ENCODE results near the gene PRKCH.

The PRKCH gene

GRCh38 chr14:61321385-61322010 is at the start of gene PRKCH:
TSS of gene PRKCH (plus strand) at chr14:61321579. CDS start at chr14:61322102, 523 bp downstream.
- peak; percentile 60 to 74 for DNase-seq

GRCh38 chr14:61277232-61277631 is 44.1 kb upstream of the PRKCH start:
- no peak for DNase-seq

- DNase-seq, result no peak
Observed at GRCh38 chr14:61277784-61278183, 43.6 kb upstream of the PRKCH start.

- no peak for DNase-seq
Observed at GRCh38 chr14:61279082-61279481, 42.3 kb upstream of the PRKCH start.

- DNase-seq, result no peak
Observed at GRCh38 chr14:61280092-61280525, 41.3 kb upstream of the PRKCH start.

- peak in 1 of 2 donors; percentile 37 for DNase-seq
Observed at GRCh38 chr14:61280526-61281185, 40.7 kb upstream of the PRKCH start.

- no peak for DNase-seq
Observed at GRCh38 chr14:61281186-61281947, 40.0 kb upstream of the PRKCH start, which contains the start of gene TMEM30B. TSS of gene TMEM30B (minus strand) at chr14:61281338. CDS start at chr14:61281147, 191 bp downstream.

GRCh38 chr14:61281948-61282275 is 39.5 kb upstream of the PRKCH start:
- no peak for DNase-seq

GRCh38 chr14:61282746-61283145 is 38.6 kb upstream of the PRKCH start:
- no peak for DNase-seq

- DNase-seq, result no peak
Observed at GRCh38 chr14:61284001-61284400, 37.4 kb upstream of the PRKCH start.

GRCh38 chr14:61285364-61285763 is 36.0 kb upstream of the PRKCH start:
- no peak for DNase-seq

GRCh38 chr14:61287196-61287595 is 34.2 kb upstream of the PRKCH start:
- no peak for DNase-seq

- no peak for DNase-seq
Observed at GRCh38 chr14:61288228-61288627, 33.2 kb upstream of the PRKCH start.

- no peak for DNase-seq
Observed at GRCh38 chr14:61288720-61289119, 32.7 kb upstream of the PRKCH start.

- no peak for DNase-seq
Observed at GRCh38 chr14:61290701-61291100, 30.7 kb upstream of the PRKCH start.

GRCh38 chr14:61296151-61296550 is 25.2 kb upstream of the PRKCH start:
- DNase-seq, result no peak

GRCh38 chr14:61296719-61297502 is 24.5 kb upstream of the PRKCH start:
- peak in 1 of 2 donors; percentile 31 for DNase-seq

GRCh38 chr14:61297581-61297980 is 23.8 kb upstream of the PRKCH start:
- DNase-seq, result no peak

GRCh38 chr14:61298824-61299223 is 22.6 kb upstream of the PRKCH start:
- no peak for DNase-seq

GRCh38 chr14:61300209-61300608 is 21.2 kb upstream of the PRKCH start:
- no peak for DNase-seq

GRCh38 chr14:61300754-61301153 is 20.6 kb upstream of the PRKCH start:
- DNase-seq, result no peak

GRCh38 chr14:61304688-61305087 is 16.7 kb upstream of the PRKCH start:
- DNase-seq, result no peak

GRCh38 chr14:61308198-61308597 is 13.2 kb upstream of the PRKCH start:
- peak in 1 of 2 donors; percentile 57 for DNase-seq

All from bone marrow (tissue), 2 donors.